CD14-positive monocyte (primary cell): ENCODE data around the gene TP73. TPM values are rescaled to one million over a fixed set of nuclear protein-coding genes. Genes with fewer than 3 reads are reported as not detected.

Experiments
- DNase-seq, 3 donors: peaks; one replicate each; pipeline ENCODE4 v3.0.0-alpha.2; 2011 to 2022
- H2AFZ ChIP-seq: 2 replicates; pipeline ENCODE4 v1.6.0; 2012; ENCODE audit warnings: mild to moderate bottlenecking, low read depth, low read length, inconsistent platforms; ENCODE audit not compliant: insufficient read depth, poor library complexity, severe bottlenecking
- H3K27ac ChIP-seq, 2 donors: 1 replicate in 1 of 2; 2 replicates in 1 of 2; pipeline ENCODE4 v1.5.1; 2012 to 2013; ENCODE audit warnings: low read length in 2 of 2, control low read depth in 1 of 2, inconsistent platforms in 1 of 2, low read depth in 1 of 2, mild to moderate bottlenecking in 1 of 2
- H3K27me3 ChIP-seq, 2 donors: one replicate each; pipeline versions ENCODE4 v1.6.0 to v1.6.1; 2011 to 2013; ENCODE audit warnings: low read length in 2 of 2; ENCODE audit not compliant: control insufficient read depth in 2 of 2, insufficient read depth in 2 of 2
- H3K36me3 ChIP-seq, 2 donors: replicated peaks in 1 of 2; 1 replicate in 1 of 2; 2 replicates in 1 of 2; pipeline versions ENCODE4 v1.5.1 to v1.6.1; 2012 to 2013; ENCODE audit warnings: low read length in 2 of 2, control low read depth in 1 of 2, inconsistent platforms in 1 of 2, mild to moderate bottlenecking in 1 of 2; ENCODE audit not compliant: insufficient read depth in 2 of 2, control insufficient read depth in 1 of 2
- H3K4me1 ChIP-seq, 2 donors: 1 replicate in 1 of 2; 2 replicates in 1 of 2; pipeline versions ENCODE4 v1.5.1 to v1.6.1; 2012 to 2013; ENCODE audit warnings: low read length in 2 of 2, control low read depth in 1 of 2, inconsistent platforms in 1 of 2, mild to moderate bottlenecking in 1 of 2, moderate library complexity in 1 of 2; ENCODE audit not compliant: insufficient read depth in 2 of 2, control insufficient read depth in 1 of 2
- H3K4me2 ChIP-seq: replicated peaks from 2 replicates; pipeline ENCODE3; 2012; ENCODE audit warnings: low read length, moderate library complexity, mild to moderate bottlenecking; ENCODE audit not compliant: poor library complexity, severe bottlenecking; ENCODE audit errors: extremely low read depth
- H3K4me3 ChIP-seq, 3 experiments: fragments of 200-600 bp in 1 of 3; sonication (generic) in 1 of 3; replicated peaks in 1 of 3; 1 replicate in 2 of 3; 2 replicates in 1 of 3; pipeline ENCODE4 v1.5.1; 2011 to 2013; ENCODE audit warnings: low read length in 3 of 3, mild to moderate bottlenecking in 3 of 3, control low read depth in 2 of 3, low read depth in 2 of 3, inconsistent platforms in 1 of 3, moderate library complexity in 1 of 3
- H3K79me2 ChIP-seq: 2 replicates; pipeline ENCODE4 v1.6.0; 2012; ENCODE audit warnings: mild to moderate bottlenecking, control low read depth, inconsistent platforms, low read length, moderate library complexity; ENCODE audit not compliant: insufficient read depth
- H3K9ac ChIP-seq: 2 replicates; pipeline ENCODE4 v1.6.0; 2017; ENCODE audit warnings: low read length, mild to moderate bottlenecking; ENCODE audit not compliant: insufficient read depth, poor library complexity, severe bottlenecking
- H3K9me3 ChIP-seq, 2 donors: replicated peaks in 1 of 2; 1 replicate in 1 of 2; 2 replicates in 1 of 2; pipeline versions ENCODE4 v1.5.1 to v1.6.1; 2012 to 2013; ENCODE audit warnings: low read length in 2 of 2, control low read depth in 1 of 2; ENCODE audit not compliant: control insufficient read depth in 1 of 2, insufficient read depth in 1 of 2
- H4K20me1 ChIP-seq: 2 replicates; pipeline ENCODE4 v1.6.0; 2012; ENCODE audit warnings: mild to moderate bottlenecking, low read length, control low read depth, moderate library complexity; ENCODE audit not compliant: insufficient read depth
- H3K27ac Mint-ChIP-seq, 7 donors: one replicate each; pipeline ENCODE4 v1.8.0; 2020; ENCODE audit warnings: mild to moderate bottlenecking in 7 of 7, mixed read lengths in 7 of 7, moderate library complexity in 6 of 7, inconsistent platforms in 2 of 7
- H3K27me3 Mint-ChIP-seq, 3 donors: one replicate each; pipeline ENCODE4 v1.8.0; 2021 to 2022; ENCODE audit warnings: low read depth in 3 of 3, mild to moderate bottlenecking in 3 of 3, mixed read lengths in 3 of 3, moderate library complexity in 3 of 3, inconsistent platforms in 1 of 3
- H3K36me3 Mint-ChIP-seq, 2 donors: one replicate each; pipeline ENCODE4 v1.8.0; 2020; ENCODE audit warnings: mixed read lengths in 2 of 2, inconsistent platforms in 1 of 2, mild to moderate bottlenecking in 1 of 2
- H3K4me1 Mint-ChIP-seq: one replicate; pipeline ENCODE4 v1.8.0; 2020; ENCODE audit warnings: mild to moderate bottlenecking, mixed read lengths
- H3K4me3 Mint-ChIP-seq, 2 donors: one replicate each; pipeline ENCODE4 v1.8.0; 2020; ENCODE audit warnings: mild to moderate bottlenecking in 2 of 2, mixed read lengths in 2 of 2, moderate library complexity in 1 of 2
- H3K9me3 Mint-ChIP-seq, 7 donors: one replicate each; pipeline ENCODE4 v1.8.0; 2020 to 2022; ENCODE audit warnings: mixed read lengths in 7 of 7, mild to moderate bottlenecking in 6 of 7, moderate library complexity in 6 of 7, inconsistent platforms in 2 of 7
- WGBS: methylation state at CpG from one replicate; pipeline ENCODE4 v1.1.5; 2013; ENCODE audit warnings: missing lambda C conversion rate; ENCODE audit not compliant: insufficient coverage; 5-methylcytosine and 5-hydroxymethylcytosine counted together
- intact Hi-C, 2 donors: fragments of 100-400 bp; cut with micrococcal nuclease; formaldehyde crosslinking; loops; one replicate each; pipeline versions ENCODE4 v1.15.0 to v1.15.1; 2023
- polyA plus RNA-seq, 3 donors: library from polyadenylated mRNA; depleted of rRNA in 1 of 3; unstranded in 2 of 3; stranded (reverse) in 1 of 3; fragments of 300-500 nt in 2 of 3; fragments of >200 nt in 1 of 3; fragmentation: Illumina TruSeq in 2 of 3; gene quantifications; 1 replicate in 2 of 3; 2 replicates in 1 of 3; pipeline ENCODE4 v1.2.3, GENCODE V29; 2012 to 2021
- TF ChIP-seq, protein P1 (sequence below): fragments of 200-600 bp; IDR thresholded peaks from one replicate; pipeline ENCODE4 v1.8.0; 2022; ENCODE audit warnings: antibody characterized with exemption, mild to moderate bottlenecking

The TP73 gene
- polyA plus RNA-seq, 3 donors = 0.21 to 0.42 TPM; not detected in 1

- Histone ChIP-seq H3K79me2 (no peaks in the 10 kb centered on the region), H3K9ac (no peak overlapping the region), H3K27ac (no peak overlapping the region), H4K20me1 (no peaks in the 10 kb centered on the region), H2AFZ (no peak overlapping the region), H3K9me3 (no peaks in the 10 kb centered on the region), H3K27me3 (no peaks in the 10 kb centered on the region), H3K4me2 (no peak overlapping the region), H3K4me3 (no peak overlapping the region), H3K4me1 (no peaks in the 10 kb centered on the region), H3K36me3 (no peaks in the 10 kb centered on the region)
- 51% methylated on average over 32 of the region's 37 CpGs for WGBS
- peak overlapping the region in 1 of 7 donors; percentile 61 for H3K27ac Mint-ChIP-seq
- no peaks in the 10 kb centered on the region for H3K4me1 Mint-ChIP-seq
- no peak overlapping the region for H3K4me3 Mint-ChIP-seq
- intact Hi-C loops = loop anchor here in 1 of 2 donors (10.0 kb wide), 2 partner anchors 162 to 232 kb away; no protein-coding TSS in a partner anchor
- H3K27me3 Mint-ChIP-seq = peaks cover 2 to 11% (median 5%) of the 10 kb centered on the region in 3 donors
- TF ChIP-seq, protein P1, sequence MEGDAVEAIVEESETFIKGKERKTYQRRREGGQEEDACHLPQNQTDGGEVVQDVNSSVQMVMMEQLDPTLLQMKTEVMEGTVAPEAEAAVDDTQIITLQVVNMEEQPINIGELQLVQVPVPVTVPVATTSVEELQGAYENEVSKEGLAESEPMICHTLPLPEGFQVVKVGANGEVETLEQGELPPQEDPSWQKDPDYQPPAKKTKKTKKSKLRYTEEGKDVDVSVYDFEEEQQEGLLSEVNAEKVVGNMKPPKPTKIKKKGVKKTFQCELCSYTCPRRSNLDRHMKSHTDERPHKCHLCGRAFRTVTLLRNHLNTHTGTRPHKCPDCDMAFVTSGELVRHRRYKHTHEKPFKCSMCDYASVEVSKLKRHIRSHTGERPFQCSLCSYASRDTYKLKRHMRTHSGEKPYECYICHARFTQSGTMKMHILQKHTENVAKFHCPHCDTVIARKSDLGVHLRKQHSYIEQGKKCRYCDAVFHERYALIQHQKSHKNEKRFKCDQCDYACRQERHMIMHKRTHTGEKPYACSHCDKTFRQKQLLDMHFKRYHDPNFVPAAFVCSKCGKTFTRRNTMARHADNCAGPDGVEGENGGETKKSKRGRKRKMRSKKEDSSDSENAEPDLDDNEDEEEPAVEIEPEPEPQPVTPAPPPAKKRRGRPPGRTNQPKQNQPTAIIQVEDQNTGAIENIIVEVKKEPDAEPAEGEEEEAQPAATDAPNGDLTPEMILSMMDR = no peak
- DNase-seq = no peak
- H3K36me3 Mint-ChIP-seq = no peaks in the 10 kb centered on the region
- no peaks in the 10 kb centered on the region for H3K9me3 Mint-ChIP-seq
These were observed 74.9 kb downstream of the TP73 start for GRCh38 chr1:3727042-3727824.

GRCh38 chr1:3727825-3728776, 75.8 kb downstream of the TP73 start:
- H2AFZ ChIP-seq = no peak overlapping the region
- intact Hi-C loops = loop anchor here in 1 of 2 donors (10.0 kb wide), 2 partner anchors 163 to 233 kb away; no protein-coding TSS in a partner anchor
- no peak overlapping the region for H3K4me2 ChIP-seq
- peaks cover 2 to 15% (median 7%) of the 10 kb centered on the region in 3 donors for H3K27me3 Mint-ChIP-seq
- no peaks in the 10 kb centered on the region for H3K27me3 ChIP-seq
- TF ChIP-seq, protein P1 = no peak
- H3K79me2 ChIP-seq = no peaks in the 10 kb centered on the region
- no peaks in the 10 kb centered on the region for H3K36me3 Mint-ChIP-seq
- H3K27ac ChIP-seq = no peak overlapping the region
- no peaks in the 10 kb centered on the region for H3K9me3 ChIP-seq
- no peak overlapping the region for H3K4me3 ChIP-seq
- DNase-seq = no peak
- no peak overlapping the region for H3K4me3 Mint-ChIP-seq
- H3K4me1 Mint-ChIP-seq = no peaks in the 10 kb centered on the region
- WGBS = 91% methylated on average over 29 of the region's 31 CpGs
- H3K27ac Mint-ChIP-seq = no peak overlapping the region
- H3K9ac ChIP-seq = no peak overlapping the region
- no peaks in the 10 kb centered on the region for H3K36me3 ChIP-seq
- no peaks in the 10 kb centered on the region for H4K20me1 ChIP-seq
- H3K9me3 Mint-ChIP-seq = no peaks in the 10 kb centered on the region
- H3K4me1 ChIP-seq = no peaks in the 10 kb centered on the region
